Smooth muscle cell (in vitro differentiated cells): ENCODE data around the gene ANKRD33. TPM values are rescaled to one million over a fixed set of nuclear protein-coding genes. Genes with fewer than 3 reads are reported as not detected.

Source experiments
- DNase-seq: peaks from one replicate; lab custom pipeline; 2025; ENCODE audit not compliant: unreplicated experiment; lab: John Stamatoyannopoulos, UW
- H2AFZ ChIP-seq: fragments of 200-600 bp; sonication (generic); 2 replicates; pipeline ENCODE4 v1.6.0; 2016; ENCODE audit warnings: antibody characterized with exemption, low read depth, mild to moderate bottlenecking
- H3F3A ChIP-seq: fragments of 200-600 bp; sonication (generic); 2 replicates; pipeline ENCODE4 v1.6.0; 2017; ENCODE audit warnings: antibody characterized with exemption, low read depth
- H3K27ac ChIP-seq: fragments of 200-600 bp; sonication (generic); 2 replicates; pipeline ENCODE4 v1.5.1; 2016; ENCODE audit warnings: low read depth, mild to moderate bottlenecking
- H3K27me3 ChIP-seq: fragments of 200-600 bp; sonication (generic); 2 replicates; pipeline ENCODE4 v1.6.1; 2016; ENCODE audit warnings: low read depth, mild to moderate bottlenecking
- H3K36me3 ChIP-seq: fragments of 200-600 bp; sonication (generic); 2 replicates; pipeline ENCODE4 v1.5.1; 2016; ENCODE audit warnings: low read depth
- H3K4me1 ChIP-seq: fragments of 200-600 bp; sonication (generic); 2 replicates; pipeline ENCODE4 v1.5.1; 2016; ENCODE audit warnings: low read depth
- H3K4me2 ChIP-seq: fragments of 200-600 bp; sonication (generic); 2 replicates; pipeline ENCODE4 v1.6.0; 2016; ENCODE audit warnings: mild to moderate bottlenecking
- H3K4me3 ChIP-seq: fragments of 200-600 bp; sonication (generic); 2 replicates; pipeline ENCODE4 v1.5.1; 2016; ENCODE audit warnings: mild to moderate bottlenecking
- H3K79me2 ChIP-seq: fragments of 200-600 bp; sonication (generic); 2 replicates; pipeline ENCODE4 v1.6.0; 2016; ENCODE audit warnings: low read depth, mild to moderate bottlenecking
- H3K9ac ChIP-seq: fragments of 200-600 bp; sonication (generic); 2 replicates; pipeline ENCODE4 v1.6.0; 2016; ENCODE audit warnings: low read depth
- H3K9me3 ChIP-seq: fragments of 200-600 bp; sonication (generic); replicated peaks from 2 replicates; pipeline ENCODE4 v1.5.1; 2016; ENCODE audit warnings: low read depth
- H4K20me1 ChIP-seq: fragments of 200-600 bp; sonication (generic); 2 replicates; pipeline ENCODE4 v1.6.0; 2016; ENCODE audit warnings: low read depth
- CTCF ChIP-seq: fragments of 200-600 bp; sonication (generic); IDR thresholded peaks from 2 replicates; pipeline ENCODE4 v1.5.1; 2017; ENCODE audit warnings: borderline replicate concordance, mild to moderate bottlenecking, antibody characterized with exemption; ENCODE audit not compliant: insufficient read depth, poor library complexity, severe bottlenecking
- WGBS: methylation state at CpG from one replicate; pipeline ENCODE4 v1.1.7; 2016; ENCODE audit warnings: low lambda C conversion rate; 5-methylcytosine and 5-hydroxymethylcytosine counted together
- polyA plus RNA-seq: library from polyadenylated mRNA; unstranded; fragments of >200 nt; fragmentation: Nextera tagmentation; extraction: Ambion mirVana; gene quantifications from 2 replicates; pipeline ENCODE4 v1.2.1, GENCODE V29; 2016
- total RNA-seq: library from RNA; depleted of rRNA; stranded (reverse); fragments of >200 nt; gene quantifications from 2 replicates; pipeline ENCODE4 v1.2.3, GENCODE V29; 2014

ANKRD33 gene
- total and polyA plus RNA-seq, 2 experiments from 2014 or later = 1.3 TPM; not detected in 1

GRCh38 chr12:51922146-51922545 is 34.2 kb downstream of the ANKRD33 start:
- DNase-seq = no peak
- Histone ChIP-seq H4K20me1 (no peaks in the 10 kb centered on the region), H3K9ac (no peak overlapping the region), H3K36me3 (no peaks in the 10 kb centered on the region), H3K27me3 (no peaks in the 10 kb centered on the region), H3K27ac (no peak overlapping the region), H3K4me1 (peaks cover 7% of the 10 kb centered on the region), H3K79me2 (no peaks in the 10 kb centered on the region), H2AFZ (no peak overlapping the region), H3K4me3 (no peak overlapping the region), H3K9me3 (no peaks in the 10 kb centered on the region), H3K4me2 (no peak overlapping the region), H3F3A (no peaks in the 10 kb centered on the region)
- 100% methylated on average over 2 of the region's 2 CpGs for WGBS
- no peak for TF ChIP-seq CTCF

- DNase-seq = no peak
- Histone ChIP-seq H4K20me1 (no peaks in the 10 kb centered on the region), H2AFZ (no peak overlapping the region), H3K4me3 (no peak overlapping the region), H3K4me1 (peaks cover 7% of the 10 kb centered on the region), H3K9me3 (no peaks in the 10 kb centered on the region), H3F3A (no peaks in the 10 kb centered on the region), H3K27me3 (no peaks in the 10 kb centered on the region), H3K27ac (no peak overlapping the region), H3K79me2 (no peaks in the 10 kb centered on the region), H3K9ac (no peak overlapping the region), H3K36me3 (no peaks in the 10 kb centered on the region), H3K4me2 (peak overlapping the region; percentile 74)
- no peak for TF ChIP-seq CTCF
- 57% methylated on average over 16 of the region's 16 CpGs for WGBS
Measured at GRCh38 chr12:51922762-51923505, 35.0 kb downstream of the ANKRD33 start.

GRCh38 chr12:51923506-51924365 is 35.8 kb downstream of the ANKRD33 start:
- TF ChIP-seq CTCF = peak; percentile 74
- WGBS = 49% methylated on average over 25 of the region's 31 CpGs
- H3K27ac ChIP-seq = no peak overlapping the region
- H2AFZ ChIP-seq = no peak overlapping the region
- no peaks in the 10 kb centered on the region for H3K27me3 ChIP-seq
- H3K9me3 ChIP-seq = no peaks in the 10 kb centered on the region
- H3K79me2 ChIP-seq = no peaks in the 10 kb centered on the region
- peaks cover 7% of the 10 kb centered on the region for H3K4me1 ChIP-seq
- H3K9ac ChIP-seq = no peak overlapping the region
- no peaks in the 10 kb centered on the region for H4K20me1 ChIP-seq
- DNase-seq = no peak
- no peaks in the 10 kb centered on the region for H3F3A ChIP-seq
- peak overlapping the region; percentile 74 for H3K4me2 ChIP-seq
- H3K36me3 ChIP-seq = no peaks in the 10 kb centered on the region
- H3K4me3 ChIP-seq = no peak overlapping the region
